H1 (cell line): ENCODE measurements around the gene NWD2.

ENCODE experiments used
- TF ChIP-seq, protein P1 (sequence below): IDR thresholded peaks from 2 replicates; pipeline ENCODE4 v1.6.1; 2012; ENCODE audit warnings: inconsistent platforms
- TF ChIP-seq, protein P2 (sequence below), 3 experiments: IDR thresholded peaks; 1 replicate in 2 of 3; 2 replicates in 1 of 3; pipeline versions ENCODE4 v1.5.1 to v1.6.1; 2011; ENCODE audit warnings: low read length in 3 of 3, mild to moderate bottlenecking in 3 of 3, inconsistent platforms in 2 of 3, low read depth in 1 of 3, moderate library complexity in 1 of 3; ENCODE audit not compliant: insufficient read depth in 1 of 3; ENCODE audit errors: control extremely low read depth in 1 of 3

DNA sequence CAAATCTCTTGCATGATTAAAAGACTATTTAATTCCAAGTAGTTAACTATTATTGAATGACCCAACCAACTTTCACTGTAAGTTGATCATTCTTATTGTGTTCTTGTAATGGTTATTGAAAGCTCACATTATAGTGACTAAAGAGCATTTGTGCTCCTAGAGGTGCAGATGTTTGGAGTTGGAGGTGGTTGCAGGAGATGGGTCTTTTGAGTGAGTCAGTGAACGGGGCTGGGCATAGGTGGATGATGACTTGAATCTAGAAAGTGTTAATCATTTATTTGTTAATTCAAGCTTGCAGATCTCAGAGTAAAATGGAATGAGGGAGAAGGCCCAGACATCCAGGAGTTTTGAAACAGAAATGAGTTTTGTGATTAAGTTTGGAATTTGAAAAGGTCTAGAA lies 13.7 kb downstream of the NWD2 start:
- TF ChIP-seq, protein P1, sequence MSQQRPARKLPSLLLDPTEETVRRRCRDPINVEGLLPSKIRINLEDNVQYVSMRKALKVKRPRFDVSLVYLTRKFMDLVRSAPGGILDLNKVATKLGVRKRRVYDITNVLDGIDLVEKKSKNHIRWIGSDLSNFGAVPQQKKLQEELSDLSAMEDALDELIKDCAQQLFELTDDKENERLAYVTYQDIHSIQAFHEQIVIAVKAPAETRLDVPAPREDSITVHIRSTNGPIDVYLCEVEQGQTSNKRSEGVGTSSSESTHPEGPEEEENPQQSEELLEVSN: no peak
- TF ChIP-seq, protein P2, sequence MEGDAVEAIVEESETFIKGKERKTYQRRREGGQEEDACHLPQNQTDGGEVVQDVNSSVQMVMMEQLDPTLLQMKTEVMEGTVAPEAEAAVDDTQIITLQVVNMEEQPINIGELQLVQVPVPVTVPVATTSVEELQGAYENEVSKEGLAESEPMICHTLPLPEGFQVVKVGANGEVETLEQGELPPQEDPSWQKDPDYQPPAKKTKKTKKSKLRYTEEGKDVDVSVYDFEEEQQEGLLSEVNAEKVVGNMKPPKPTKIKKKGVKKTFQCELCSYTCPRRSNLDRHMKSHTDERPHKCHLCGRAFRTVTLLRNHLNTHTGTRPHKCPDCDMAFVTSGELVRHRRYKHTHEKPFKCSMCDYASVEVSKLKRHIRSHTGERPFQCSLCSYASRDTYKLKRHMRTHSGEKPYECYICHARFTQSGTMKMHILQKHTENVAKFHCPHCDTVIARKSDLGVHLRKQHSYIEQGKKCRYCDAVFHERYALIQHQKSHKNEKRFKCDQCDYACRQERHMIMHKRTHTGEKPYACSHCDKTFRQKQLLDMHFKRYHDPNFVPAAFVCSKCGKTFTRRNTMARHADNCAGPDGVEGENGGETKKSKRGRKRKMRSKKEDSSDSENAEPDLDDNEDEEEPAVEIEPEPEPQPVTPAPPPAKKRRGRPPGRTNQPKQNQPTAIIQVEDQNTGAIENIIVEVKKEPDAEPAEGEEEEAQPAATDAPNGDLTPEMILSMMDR (IDR thresholded peaks at IDR 0.05; ENCODE audit: control extremely low read depth in 1 of 3, insufficient read depth in 1 of 3, low read depth in 1 of 3, low read length in 3 of 3): no peak
